Measurements from ENCODE around the gene GNRH2.
"Not testable (repeated sequence)": the region's sequence is repeated elsewhere in the genome, so short reads cannot be mapped to it uniquely, and the experiment has no call there.

Gene GNRH2

DNA sequence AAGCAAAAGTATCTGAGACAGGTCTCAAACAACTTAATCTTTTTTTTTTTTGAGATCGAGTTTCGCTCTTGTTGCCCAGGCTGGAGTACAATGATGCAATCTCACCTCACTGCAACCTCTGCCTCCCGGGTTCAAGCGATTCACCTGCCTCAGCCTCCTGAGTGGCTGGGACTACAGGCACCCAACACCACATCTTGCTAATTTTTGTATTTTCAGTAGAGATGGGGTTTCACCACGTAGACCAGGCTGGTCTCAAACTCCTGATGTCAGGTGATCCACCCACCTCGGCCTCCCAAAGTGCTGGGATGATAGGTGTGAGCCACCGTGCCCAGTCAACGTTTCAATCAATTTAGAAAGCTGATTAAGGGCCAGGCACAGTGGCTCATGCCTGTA is 29.8 kb downstream of the GNRH2 start:
- not testable (repeated sequence) for DNase-seq (ENCODE audit: low read depth)

DNA sequence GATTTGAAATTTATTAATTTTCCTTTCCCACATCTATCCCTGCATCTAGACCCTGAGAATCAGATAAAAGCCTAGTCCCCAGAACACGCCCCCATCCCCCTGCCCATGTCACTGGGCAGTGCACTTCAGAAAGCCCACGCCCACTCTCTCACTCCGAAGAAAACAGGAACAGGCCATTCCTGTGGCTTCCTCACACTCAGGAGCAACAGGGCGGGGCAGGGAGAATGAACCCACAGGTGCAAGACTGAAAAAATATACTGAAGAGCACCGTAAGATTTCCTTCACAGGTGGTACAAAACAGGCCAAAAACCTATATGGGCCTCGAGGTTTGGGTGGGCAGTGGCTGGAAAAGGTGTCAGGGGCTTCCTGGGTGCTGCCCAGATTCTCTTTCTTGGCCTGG is 31.4 kb downstream of the GNRH2 start:
- DNase-seq (ENCODE audit: low read depth): no peak

DNA sequence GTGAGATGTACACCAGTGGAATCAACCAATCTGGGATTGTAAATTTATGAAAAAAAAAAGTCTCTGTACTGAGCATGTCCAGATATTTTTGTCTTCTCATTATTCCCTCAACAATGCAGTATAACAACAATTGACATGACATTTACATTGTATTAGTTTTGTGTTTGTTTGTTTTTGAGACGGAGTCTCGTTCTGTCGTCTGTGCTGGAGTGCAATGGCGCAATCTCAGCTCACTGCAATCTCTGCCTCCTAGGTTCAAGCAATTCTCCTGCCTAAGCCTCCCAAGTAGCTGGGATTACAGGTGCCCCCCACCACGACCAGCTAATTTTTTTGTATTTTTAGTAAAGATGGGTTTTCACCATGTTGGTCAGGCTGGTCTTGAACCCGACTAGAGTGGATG is 31.9 kb downstream of the GNRH2 start:
- DNase-seq (ENCODE audit: low read depth): not testable (repeated sequence)

DNA sequence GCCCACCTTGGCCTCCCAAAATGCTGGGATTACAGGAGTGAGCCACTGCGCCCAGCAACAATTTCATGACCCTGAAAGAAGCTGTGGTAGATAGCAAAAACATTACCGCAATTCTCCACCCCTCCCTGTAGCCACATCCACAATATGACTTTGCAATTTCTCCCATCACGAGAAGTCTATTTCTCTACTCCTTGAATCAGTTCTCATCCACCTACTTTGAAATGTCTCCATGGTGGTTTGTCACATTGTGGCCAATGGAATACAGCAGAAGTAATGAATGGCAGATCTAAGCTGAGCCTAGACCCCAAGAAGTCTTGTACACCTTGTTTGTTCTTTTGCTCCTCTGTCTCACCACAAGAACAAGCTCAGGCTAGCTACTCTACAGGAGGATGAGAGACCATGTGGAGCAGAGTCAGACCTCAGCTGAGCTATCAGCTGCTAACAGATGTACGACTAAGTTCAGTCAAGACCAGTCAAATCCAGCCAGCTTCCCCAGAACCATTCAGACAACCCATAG is 34.3 kb downstream of the GNRH2 start:
- no peak for DNase-seq (ENCODE audit: low read depth)

DNA sequence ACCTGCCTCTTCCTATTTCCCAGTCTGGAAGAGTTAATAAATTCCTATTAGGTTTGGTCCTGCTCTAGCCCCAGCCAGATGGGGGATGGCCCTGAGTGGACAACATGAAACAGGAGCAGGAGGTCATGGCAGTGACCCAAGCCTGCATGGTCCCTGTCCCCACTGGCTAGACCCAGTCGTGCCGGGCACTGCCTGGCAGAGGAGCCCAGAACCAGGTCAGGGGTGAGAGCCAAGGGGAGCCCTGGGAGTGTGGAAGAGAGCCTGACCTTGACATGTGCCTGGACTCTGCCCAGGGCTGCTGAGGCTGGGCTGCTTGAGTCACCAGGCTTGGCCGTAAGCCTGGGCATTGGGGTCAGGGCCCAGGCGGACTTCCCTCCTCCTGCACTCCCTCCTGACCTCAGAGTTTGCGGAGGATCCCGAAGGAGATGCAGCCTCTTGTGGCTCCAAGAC is 37.5 kb downstream of the GNRH2 start:
- DNase-seq (ENCODE audit: low read depth): no peak

DNA sequence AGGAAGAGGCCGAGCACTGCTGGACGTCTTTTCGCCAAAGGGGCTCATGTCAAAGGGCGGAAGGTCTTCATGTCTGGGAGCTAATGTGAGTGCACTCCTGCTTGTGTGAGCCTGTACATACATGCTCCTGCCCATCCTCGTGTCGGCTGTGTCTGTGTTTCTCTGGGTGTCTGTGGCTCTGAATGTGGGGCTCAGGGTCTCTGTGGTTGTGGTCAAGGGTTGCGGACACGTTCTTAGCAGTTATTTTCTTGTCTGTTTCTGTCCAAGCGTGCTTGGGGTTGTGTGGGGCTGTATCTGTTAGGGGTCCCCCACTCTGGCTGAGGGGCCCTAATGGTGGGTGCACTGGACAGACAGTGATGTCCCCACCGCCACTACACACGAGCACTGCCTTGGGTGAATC is 38.2 kb downstream of the GNRH2 start:
- DNase-seq (ENCODE audit: low read depth): no peak

DNA sequence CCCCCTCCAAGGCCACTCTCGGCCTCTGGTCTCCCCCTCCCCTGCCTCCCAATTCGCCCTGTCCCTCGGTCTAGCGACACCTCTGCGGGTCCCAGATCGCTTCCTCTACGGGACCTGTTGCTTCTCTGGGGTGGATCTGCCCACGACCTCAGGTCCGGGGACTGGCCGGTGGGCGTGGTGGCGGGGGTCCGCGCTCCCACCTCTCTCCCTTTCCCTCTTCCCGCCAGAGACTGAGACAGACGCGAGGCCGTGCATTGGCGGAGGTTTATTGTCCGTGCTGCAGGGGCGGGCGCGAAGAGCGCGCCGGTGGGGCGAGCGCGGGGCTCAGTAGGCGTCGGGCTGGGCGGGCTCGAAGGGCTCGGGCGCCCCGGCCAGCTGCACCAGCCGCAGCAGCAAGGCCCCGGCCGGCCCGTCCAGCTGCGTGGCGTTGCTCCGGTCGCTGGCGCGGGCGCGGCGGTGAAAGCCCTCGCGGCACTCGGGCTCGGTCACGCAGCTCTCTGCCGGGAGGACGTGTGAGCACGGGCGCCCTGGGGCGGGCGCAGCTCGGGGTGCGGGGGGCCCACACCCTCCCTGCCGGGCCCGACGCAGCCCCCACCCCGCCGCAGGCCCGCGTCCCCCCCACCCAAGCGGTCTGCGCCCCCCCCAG is 39.0 kb downstream of the GNRH2 start:
- no peak for DNase-seq (ENCODE audit: low read depth)

DNA sequence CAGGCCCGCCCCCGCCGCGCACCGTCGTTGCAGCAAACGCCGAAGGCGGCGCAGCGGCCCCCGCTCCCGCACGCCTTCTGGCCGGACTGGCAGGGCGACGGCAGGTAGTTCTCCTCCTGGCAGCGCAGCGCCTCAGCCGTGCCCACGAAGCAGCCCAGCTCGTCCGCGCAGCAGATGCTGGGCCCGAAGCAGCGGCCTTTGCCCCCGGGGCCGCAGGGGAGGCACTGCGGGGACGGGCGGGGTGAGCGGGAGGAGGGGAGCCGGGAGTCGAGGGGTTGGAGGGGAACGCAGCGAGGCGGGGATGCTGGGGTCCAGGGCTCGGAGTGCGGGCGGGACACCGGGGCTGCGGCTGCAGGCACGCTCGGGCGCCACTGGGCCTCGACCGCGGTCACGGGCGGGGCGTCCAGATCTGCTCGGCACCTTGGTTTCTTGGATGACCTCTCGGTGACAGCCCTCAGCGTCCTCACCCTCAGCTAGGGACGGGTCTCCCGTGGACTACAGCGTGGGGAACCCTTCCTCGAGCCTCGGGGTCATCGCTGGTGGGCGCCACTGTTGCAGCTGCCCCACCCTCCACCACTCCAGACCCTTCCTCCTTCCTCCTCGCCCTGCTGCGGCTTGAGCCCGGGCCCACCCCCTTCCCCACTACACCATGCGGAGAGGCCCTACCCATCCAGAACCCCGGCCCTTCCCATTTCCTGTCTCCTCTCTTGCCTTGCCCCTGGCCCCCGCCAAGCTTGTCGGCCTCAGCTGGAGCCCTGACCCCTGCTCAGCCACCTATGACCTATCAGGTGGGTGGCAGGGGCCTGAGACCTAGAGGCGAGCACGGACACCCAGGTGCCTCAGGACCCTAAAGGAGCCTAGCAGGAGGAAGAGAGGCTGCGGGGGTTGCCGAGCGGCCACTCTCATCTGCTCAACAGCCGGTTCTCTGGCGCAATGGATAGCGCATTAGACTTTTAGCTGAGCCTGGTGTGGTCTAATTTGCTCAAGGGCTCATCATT is 39.8 kb downstream of the GNRH2 start:
- DNase-seq (ENCODE audit: low read depth): no peak

DNA sequence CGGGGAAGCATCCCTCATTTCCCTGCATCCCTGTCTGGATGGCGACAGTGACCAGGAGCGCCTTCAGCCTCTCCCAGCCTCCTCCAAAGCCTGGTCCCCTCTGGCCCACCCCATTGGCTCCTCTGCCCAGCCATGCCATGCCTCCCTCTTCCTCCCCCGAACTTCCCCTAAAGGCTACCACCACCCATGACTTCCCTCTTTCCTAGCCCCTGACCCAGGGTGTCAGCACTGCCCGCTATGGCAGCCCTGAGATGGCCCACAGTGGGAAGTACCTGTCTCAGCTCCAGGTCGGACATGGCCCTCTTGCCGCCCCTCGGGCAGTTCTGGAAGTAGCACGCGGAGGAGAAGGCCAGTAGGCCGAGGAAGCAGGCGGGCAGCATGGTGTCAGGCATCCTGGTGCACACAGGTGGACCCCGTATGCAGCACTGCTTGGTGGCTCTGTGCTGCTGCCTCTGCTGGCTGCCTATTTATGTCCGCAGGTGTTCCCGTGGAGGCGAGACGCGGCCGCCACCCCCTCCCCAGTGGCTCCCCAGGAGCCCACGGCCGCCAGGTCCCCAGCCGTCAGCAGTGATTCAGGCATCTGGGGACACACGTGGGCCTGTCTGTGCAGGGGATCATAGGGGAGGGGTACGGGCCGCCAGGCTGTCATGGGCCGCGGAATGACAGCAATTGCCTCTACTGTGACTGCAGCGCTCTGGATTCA is 41.0 kb downstream of the GNRH2 start, which contains the start of gene AVP:
TSS of gene AVP (minus strand) at position 442 of the 703 bp plus-strand sequence. CDS start at position 392, 50 bp downstream.
- no peak for DNase-seq (ENCODE audit: low read depth)

DNA sequence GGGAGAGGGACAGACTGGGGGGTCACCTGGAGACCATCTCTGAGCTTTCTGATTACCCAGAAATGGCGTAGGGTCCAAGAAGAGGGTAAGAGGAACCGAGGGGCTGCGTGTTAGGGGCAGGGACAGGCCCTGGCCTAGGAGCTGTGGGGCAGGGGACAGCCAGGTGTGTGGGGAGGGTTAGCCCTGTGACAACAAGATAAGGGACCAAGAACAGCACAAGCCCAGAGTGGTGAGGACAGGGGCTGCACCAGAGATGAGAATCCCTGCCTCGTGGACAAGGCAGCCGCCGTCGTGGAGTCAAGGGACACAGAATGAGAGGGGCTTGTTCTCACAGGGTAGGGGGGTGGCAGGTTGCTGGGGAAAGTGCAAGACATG is 41.6 kb downstream of the GNRH2 start:
- no peak for DNase-seq (ENCODE audit: low read depth)

DNA sequence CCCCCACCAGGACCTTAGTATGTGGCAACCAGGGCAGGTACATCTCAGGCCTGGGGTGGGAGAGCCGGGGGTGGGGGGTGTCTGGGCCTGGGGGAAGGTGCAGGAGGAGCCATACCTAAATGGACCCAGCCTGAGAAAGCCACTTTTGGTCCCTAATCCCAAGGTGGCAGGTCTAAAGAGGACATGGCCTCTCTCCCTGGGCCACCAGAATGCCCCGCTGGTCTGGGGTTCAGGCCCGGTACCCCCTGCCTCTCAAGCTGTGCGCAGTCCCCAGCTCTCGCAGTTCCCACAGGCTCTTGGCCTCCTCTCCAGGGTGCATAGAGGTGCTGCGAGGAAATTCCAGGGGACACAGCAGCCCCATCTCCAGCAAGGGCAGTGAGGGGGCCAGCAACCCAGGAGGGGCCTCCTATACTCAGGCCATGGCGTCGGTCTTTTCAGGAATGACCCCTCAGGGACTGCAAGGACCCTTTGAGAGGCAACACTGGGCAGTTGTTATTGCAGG is 42.2 kb downstream of the GNRH2 start:
- DNase-seq (ENCODE audit: low read depth): no peak

DNA sequence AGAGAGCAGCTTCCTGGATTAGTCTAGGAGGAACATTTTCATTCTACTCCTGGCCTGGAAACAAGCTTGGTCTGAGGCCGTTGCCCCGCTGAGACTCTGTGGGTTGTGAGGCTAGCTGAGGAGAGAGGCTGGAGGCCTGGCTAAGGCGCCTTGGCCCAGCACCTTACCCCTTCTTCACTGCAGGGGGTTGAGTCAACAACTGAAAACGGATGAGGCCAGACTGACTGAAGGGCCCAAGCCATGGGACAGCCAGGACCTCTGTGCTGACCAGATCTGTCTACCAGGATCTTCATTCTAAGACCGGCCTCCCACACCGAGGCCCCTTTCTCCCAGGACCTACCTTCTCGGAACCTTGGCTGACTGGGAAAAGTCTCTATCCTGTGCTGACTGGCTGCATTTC is 44.6 kb downstream of the GNRH2 start:
- DNase-seq (ENCODE audit: low read depth): no peak

DNA sequence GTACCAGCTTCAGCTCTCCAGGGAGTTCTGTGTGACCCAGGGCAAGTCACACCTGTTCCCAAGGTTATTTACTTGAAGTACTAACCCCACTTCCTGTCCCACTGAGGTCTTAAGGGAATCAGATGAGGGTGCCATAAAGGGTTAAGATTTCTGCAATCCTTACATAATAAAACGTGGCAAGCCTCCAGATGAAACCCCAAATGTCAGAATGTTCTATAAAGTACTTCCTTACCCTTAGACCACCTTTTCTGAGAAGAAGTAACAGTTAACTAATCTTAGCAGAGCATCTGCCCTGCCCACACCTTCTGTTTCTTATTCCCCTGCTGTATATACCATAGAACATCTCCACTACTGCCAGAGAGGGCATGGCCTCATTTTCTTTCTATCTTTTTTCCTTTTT is 47.1 kb downstream of the GNRH2 start:
- DNase-seq (ENCODE audit: low read depth): no peak

DNA sequence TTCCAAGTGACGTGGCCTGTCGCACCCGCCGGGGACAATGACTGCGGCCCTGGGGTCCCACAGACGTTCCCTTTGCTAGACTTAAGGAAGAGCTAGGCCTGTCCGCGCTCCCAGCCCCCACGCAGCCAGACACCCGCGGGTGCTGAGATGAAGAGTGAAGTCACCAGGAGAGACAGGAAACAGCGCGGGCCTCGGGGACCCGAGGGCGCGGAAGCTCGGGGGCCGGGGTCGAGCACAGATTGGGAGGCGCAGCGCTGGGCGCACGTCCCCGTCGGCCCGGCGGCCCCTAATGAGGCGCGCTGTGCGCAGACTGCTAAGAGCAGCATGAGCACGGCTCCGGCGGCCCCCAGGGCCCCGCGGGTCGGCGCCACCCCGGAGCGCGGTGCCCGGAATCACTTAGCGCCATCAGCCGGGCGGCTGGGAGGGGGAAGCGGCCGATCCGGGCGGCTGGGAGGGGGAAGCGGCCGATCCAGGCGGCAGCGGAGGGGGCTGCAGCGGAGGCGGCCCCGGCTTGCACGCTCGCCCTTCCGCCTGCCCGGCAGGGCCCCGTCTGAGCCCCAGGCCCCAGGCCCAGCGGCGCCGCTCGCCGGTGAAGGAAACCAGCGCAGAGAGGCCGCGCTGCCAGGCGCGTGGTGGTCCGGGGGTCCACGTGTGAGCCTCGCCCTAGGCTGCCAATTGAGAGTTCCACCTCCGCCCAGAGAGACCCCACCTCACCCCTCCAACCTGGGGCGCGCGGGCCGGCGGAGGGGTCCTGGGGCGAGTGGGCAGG is 49.4 kb downstream of the GNRH2 start:
- no peak for DNase-seq (ENCODE audit: low read depth)

DNA sequence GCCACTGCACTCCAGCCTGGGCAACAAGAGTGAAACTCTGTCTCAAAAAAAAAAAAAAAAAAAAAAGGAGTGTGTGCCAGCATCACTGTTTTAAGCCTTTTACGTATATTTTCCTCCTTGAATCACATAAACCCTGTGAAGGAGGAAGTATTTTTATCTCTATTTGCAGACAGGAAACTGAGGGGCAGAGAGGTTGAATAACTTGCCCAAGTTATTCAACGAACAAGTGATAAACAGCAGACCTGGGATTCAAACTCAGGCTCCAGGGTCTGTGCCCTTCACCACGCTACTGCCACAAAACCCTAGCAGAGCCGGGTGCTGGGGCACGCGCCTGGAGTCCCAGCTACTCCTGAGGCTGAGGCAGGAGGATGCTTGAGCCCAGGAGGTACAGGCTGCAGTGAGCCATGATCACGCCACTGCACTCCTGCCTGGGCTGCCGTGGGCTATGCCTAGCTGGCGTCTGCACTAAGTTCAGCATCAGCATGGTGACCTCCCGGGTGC is 50.5 kb downstream of the GNRH2 start:
- DNase-seq (ENCODE audit: low read depth): no peak

DNA sequence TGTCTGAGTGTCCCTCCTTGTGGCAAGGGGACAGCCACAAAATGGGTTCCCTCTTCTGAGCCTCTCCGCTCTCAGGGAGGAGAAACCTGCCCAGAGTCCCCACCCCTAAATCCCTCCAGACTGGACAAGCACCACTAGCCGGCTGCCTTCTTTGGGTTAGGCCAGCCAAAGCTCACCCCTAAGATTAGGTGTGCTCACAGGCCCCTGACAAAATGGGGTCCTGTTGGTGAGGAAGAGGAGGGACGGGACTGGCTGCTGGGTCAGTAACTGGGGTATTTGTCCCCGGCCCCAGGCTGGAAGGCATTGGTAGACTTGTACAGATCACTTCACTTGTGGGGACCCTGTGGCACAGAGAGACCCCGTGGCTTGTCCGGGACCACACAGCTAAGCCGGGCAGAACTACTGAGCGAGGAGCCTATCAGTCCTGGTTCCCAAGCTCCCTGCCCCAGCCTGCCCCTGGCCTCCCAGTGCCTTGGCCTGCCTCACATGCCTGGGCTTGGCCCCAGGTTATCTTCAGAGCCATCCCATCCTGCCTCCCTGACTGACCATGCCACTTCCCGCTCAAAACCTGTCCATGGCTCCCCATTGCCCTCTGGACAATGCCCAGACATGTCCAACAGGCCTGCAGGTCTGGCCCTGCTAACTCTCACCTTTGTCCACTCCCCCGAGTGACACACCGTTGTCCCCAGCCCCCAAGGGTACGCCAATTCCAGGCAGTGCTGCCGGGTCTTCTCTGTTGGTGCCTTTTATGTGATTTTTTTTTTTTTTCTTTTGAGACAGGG is 51.6 kb downstream of the GNRH2 start:
- no peak for DNase-seq (ENCODE audit: low read depth)

Data from activated gamma-delta T cell treated with anti-CD3 and anti-CD28 coated beads, Interleukin-2, amount 50 U/mL, for 16 hours (primary cell).